Mesothelial cell of epicardium (in vitro differentiated cells): ENCODE results near the gene LRRC38. TPM values are rescaled to one million over a fixed set of nuclear protein-coding genes. Genes with fewer than 3 reads are reported as not detected.

ENCODE experiments used
- DNase-seq, 2 experiments: peaks; one replicate each; pipeline ENCODE4 v3.0.0; 2021; ENCODE audit warnings: low spot score in 2 of 2; ENCODE audit not compliant: unreplicated experiment in 2 of 2
- H3K27ac Mint-ChIP-seq: 2 replicates; pipeline ENCODE4 v1.8.0; 2021; ENCODE audit warnings: mixed read lengths
- H3K27me3 Mint-ChIP-seq: 2 replicates; pipeline ENCODE4 v1.8.0; 2021; ENCODE audit warnings: low read depth, mixed read lengths
- H3K36me3 Mint-ChIP-seq: 2 replicates; pipeline ENCODE4 v1.8.0; 2021; ENCODE audit warnings: mixed read lengths
- H3K4me1 Mint-ChIP-seq: 2 replicates; pipeline ENCODE4 v1.8.0; 2021; ENCODE audit warnings: mixed read lengths
- H3K4me3 Mint-ChIP-seq: 2 replicates; pipeline ENCODE4 v1.8.0; 2021; ENCODE audit warnings: mild to moderate bottlenecking, moderate library complexity, mixed read lengths
- H3K9me3 Mint-ChIP-seq: 2 replicates; pipeline ENCODE4 v1.8.0; 2021; ENCODE audit warnings: mixed read lengths
- CTCF ChIP-seq: fragments of 200-600 bp; sonication (generic); IDR thresholded peaks from one replicate; pipeline ENCODE4 v1.5.0; 2021; ENCODE audit warnings: antibody characterized with exemption; ENCODE audit not compliant: unreplicated experiment
- total RNA-seq: library from RNA; stranded (reverse); gene quantifications from 3 replicates; pipeline ENCODE4 v1.2.1, GENCODE V29; 2021

LRRC38 gene
- total RNA-seq, 1 donor from 2014 or later = not detected

GRCh38 chr1:13495186-13495585 is 18.6 kb downstream of the LRRC38 start:
- Mint-ChIP-seq H3K4me3 (no peak overlapping the region), H3K4me1 (no peaks in the 10 kb centered on the region), H3K27ac (no peak overlapping the region), H3K27me3 (peaks cover 42% of the 10 kb centered on the region), H3K9me3 (no peaks in the 10 kb centered on the region), H3K36me3 (no peaks in the 10 kb centered on the region)
- no peak for TF ChIP-seq CTCF
- no peak for DNase-seq

GRCh38 chr1:13494712-13495111 is 19.1 kb downstream of the LRRC38 start:
- no peaks in the 10 kb centered on the region for H3K4me1 Mint-ChIP-seq
- H3K4me3 Mint-ChIP-seq = no peak overlapping the region
- H3K9me3 Mint-ChIP-seq = no peaks in the 10 kb centered on the region
- H3K27ac Mint-ChIP-seq = no peak overlapping the region
- no peaks in the 10 kb centered on the region for H3K36me3 Mint-ChIP-seq
- peaks cover 39% of the 10 kb centered on the region for H3K27me3 Mint-ChIP-seq
- TF ChIP-seq CTCF = no peak
- DNase-seq = no peak

GRCh38 chr1:13494025-13494424 is 19.8 kb downstream of the LRRC38 start:
- no peak for DNase-seq
- H3K36me3 Mint-ChIP-seq = no peaks in the 10 kb centered on the region

GRCh38 chr1:13492711-13493110 is 21.1 kb downstream of the LRRC38 start:
- no peak for TF ChIP-seq CTCF
- no peak for DNase-seq
- Mint-ChIP-seq H3K4me3 (no peak overlapping the region), H3K4me1 (no peaks in the 10 kb centered on the region), H3K9me3 (no peaks in the 10 kb centered on the region), H3K27me3 (peaks cover 28% of the 10 kb centered on the region), H3K27ac (no peak overlapping the region), H3K36me3 (no peaks in the 10 kb centered on the region)

More at GRCh38 chr1:13494025-13494424, 19.8 kb downstream of the LRRC38 start:
- H3K27me3 Mint-ChIP-seq = peaks cover 33% of the 10 kb centered on the region
- TF ChIP-seq CTCF = no peak
- H3K9me3 Mint-ChIP-seq = no peaks in the 10 kb centered on the region
- no peak overlapping the region for H3K27ac Mint-ChIP-seq
- no peak overlapping the region for H3K4me3 Mint-ChIP-seq
- H3K4me1 Mint-ChIP-seq = no peaks in the 10 kb centered on the region

- Mint-ChIP-seq H3K9me3 (peaks cover 8% of the 10 kb centered on the region), H3K36me3 (no peaks in the 10 kb centered on the region), H3K4me3 (no peak overlapping the region), H3K27ac (no peak overlapping the region), H3K4me1 (no peaks in the 10 kb centered on the region), H3K27me3 (peaks cover 5% of the 10 kb centered on the region)
- TF ChIP-seq CTCF = no peak
- no peak for DNase-seq
These were observed 25.8 kb downstream of the LRRC38 start for GRCh38 chr1:13487957-13488356.
